Measurements from ENCODE around the gene GRIA3. TPM values are rescaled to one million over a fixed set of nuclear protein-coding genes. Genes with fewer than 3 reads are reported as not detected.

The GRIA3 gene
- total and polyA plus RNA-seq, 10 of the 15 experiments (the other 5 are each of a cell fraction or from before 2014, with no cell fraction given) = 0.45 to 4.3 (median 2.2) TPM

DNA sequence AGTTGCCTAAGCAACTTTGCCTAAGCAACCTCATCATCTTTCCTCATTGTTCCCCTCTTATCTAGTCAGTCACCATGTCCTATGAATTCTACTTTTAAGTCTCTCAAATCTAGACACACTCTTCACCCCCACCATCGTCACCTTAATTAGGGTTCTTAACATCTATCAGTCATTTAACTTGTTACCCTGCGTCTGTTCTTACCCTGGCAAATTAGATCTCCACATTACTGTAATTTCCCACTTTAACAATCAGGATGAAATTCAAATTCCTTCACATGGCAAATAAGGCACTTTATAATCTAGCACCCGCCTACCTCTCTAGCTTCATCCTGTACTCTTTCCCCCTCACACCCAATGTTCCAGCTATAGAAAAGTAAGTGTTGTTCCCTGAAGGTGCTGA lies 221.2 kb downstream of the GRIA3 start (continued):
- TF ChIP-seq, protein P1, sequence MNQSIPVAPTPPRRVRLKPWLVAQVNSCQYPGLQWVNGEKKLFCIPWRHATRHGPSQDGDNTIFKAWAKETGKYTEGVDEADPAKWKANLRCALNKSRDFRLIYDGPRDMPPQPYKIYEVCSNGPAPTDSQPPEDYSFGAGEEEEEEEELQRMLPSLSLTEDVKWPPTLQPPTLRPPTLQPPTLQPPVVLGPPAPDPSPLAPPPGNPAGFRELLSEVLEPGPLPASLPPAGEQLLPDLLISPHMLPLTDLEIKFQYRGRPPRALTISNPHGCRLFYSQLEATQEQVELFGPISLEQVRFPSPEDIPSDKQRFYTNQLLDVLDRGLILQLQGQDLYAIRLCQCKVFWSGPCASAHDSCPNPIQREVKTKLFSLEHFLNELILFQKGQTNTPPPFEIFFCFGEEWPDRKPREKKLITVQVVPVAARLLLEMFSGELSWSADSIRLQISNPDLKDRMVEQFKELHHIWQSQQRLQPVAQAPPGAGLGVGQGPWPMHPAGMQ (IDR thresholded peaks at IDR 0.05; ENCODE audit: borderline replicate concordance) = no peak
- no peak for TF ChIP-seq GATAD2B (conservative IDR thresholded peaks at IDR 0.05; ENCODE audit: low read depth)
- TF ChIP-seq, protein P2, sequence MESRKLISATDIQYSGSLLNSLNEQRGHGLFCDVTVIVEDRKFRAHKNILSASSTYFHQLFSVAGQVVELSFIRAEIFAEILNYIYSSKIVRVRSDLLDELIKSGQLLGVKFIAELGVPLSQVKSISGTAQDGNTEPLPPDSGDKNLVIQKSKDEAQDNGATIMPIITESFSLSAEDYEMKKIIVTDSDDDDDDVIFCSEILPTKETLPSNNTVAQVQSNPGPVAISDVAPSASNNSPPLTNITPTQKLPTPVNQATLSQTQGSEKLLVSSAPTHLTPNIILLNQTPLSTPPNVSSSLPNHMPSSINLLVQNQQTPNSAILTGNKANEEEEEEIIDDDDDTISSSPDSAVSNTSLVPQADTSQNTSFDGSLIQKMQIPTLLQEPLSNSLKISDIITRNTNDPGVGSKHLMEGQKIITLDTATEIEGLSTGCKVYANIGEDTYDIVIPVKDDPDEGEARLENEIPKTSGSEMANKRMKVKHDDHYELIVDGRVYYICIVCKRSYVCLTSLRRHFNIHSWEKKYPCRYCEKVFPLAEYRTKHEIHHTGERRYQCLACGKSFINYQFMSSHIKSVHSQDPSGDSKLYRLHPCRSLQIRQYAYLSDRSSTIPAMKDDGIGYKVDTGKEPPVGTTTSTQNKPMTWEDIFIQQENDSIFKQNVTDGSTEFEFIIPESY (IDR thresholded peaks at IDR 0.05) = no peak
- TF ChIP-seq, protein P3, sequence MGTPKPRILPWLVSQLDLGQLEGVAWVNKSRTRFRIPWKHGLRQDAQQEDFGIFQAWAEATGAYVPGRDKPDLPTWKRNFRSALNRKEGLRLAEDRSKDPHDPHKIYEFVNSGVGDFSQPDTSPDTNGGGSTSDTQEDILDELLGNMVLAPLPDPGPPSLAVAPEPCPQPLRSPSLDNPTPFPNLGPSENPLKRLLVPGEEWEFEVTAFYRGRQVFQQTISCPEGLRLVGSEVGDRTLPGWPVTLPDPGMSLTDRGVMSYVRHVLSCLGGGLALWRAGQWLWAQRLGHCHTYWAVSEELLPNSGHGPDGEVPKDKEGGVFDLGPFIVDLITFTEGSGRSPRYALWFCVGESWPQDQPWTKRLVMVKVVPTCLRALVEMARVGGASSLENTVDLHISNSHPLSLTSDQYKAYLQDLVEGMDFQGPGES (IDR thresholded peaks at IDR 0.05) = no peak
